WI38 (cell line): ENCODE data around the gene CSF1R.
"Not testable (repeated sequence)": the region's sequence is repeated elsewhere in the genome, so short reads cannot be mapped to it uniquely, and the experiment has no call there.

Experiments used
- H3K4me3 ChIP-seq: 2 replicates; pipeline ENCODE4 v1.5.1; 2011; ENCODE audit warnings: low read depth, mild to moderate bottlenecking, control low read depth, low read length
- TF ChIP-seq, protein P1 (sequence below): IDR thresholded peaks from 2 replicates; pipeline ENCODE4 v1.5.1; 2012; ENCODE audit warnings: low read depth, mild to moderate bottlenecking, control low read depth, low read length

The CSF1R gene

DNA sequence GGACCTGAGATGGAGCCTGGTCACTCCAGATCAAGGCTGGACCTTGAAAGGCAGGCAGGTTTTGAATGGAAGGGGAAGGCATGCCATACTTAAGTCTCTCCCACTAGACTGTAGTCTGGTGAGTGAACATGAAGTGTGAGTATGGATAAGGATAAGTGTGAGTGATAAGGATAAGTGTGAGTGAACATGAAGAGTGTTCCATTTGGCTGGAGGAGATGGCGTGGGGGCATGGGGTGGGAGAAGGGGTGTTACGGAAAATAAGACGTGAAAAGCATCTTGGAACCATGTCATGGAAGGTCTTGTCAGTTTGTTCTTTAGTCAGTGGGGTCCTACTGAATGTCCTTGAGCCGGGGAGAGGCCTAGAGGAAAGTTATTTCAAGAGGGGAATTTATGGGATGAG, 53.0 kb downstream of the CSF1R start:
- TF ChIP-seq, protein P1, sequence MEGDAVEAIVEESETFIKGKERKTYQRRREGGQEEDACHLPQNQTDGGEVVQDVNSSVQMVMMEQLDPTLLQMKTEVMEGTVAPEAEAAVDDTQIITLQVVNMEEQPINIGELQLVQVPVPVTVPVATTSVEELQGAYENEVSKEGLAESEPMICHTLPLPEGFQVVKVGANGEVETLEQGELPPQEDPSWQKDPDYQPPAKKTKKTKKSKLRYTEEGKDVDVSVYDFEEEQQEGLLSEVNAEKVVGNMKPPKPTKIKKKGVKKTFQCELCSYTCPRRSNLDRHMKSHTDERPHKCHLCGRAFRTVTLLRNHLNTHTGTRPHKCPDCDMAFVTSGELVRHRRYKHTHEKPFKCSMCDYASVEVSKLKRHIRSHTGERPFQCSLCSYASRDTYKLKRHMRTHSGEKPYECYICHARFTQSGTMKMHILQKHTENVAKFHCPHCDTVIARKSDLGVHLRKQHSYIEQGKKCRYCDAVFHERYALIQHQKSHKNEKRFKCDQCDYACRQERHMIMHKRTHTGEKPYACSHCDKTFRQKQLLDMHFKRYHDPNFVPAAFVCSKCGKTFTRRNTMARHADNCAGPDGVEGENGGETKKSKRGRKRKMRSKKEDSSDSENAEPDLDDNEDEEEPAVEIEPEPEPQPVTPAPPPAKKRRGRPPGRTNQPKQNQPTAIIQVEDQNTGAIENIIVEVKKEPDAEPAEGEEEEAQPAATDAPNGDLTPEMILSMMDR: no peak
- H3K4me3 ChIP-seq: no peak overlapping the region

DNA sequence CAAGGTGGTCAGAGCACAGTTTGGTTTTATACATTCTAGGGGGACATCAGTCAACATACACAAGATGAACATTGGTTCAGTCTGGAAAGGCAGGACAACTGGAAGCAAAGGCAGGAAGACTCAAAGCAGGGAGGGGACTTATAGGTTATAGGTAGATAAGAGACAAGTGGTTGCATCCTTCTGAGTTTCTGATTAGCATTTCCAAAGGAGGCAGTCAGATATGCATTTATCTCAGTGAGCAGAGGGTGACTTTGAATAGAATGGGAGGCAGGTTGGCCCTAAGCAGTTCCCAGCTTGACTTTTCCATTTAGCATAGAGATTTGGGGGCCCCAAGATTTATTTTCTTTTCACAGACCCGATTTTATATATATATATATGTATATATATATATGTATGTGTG, 58.3 kb downstream of the CSF1R start:
- not testable (repeated sequence) for H3K4me3 ChIP-seq

DNA sequence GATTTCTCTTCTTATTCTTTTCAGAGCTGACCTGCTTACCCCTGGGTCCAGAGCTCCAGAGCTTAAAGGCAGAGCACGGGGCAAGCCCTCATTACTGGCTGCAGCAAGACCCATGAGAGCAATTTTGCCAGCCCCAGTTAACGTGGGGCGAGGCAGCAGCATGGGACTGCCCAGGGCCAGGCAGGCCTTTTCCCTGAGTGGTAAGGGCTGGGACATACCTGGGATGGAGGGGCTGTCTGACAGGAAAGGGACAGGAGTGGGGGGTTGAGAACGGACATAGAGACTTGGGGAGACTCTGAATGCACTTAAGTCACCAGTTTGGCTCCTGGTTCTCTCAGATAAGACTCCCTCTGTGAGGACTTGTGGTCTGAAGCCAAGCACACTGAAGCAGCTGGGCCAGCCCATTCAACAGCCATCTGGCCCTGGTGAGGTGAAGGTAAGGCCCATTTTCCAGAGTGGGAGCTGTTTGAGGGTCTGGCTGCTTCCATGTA, 59.6 kb downstream of the CSF1R start:
- H3K4me3 ChIP-seq: no peak overlapping the region
- TF ChIP-seq, protein P1: no peak

DNA sequence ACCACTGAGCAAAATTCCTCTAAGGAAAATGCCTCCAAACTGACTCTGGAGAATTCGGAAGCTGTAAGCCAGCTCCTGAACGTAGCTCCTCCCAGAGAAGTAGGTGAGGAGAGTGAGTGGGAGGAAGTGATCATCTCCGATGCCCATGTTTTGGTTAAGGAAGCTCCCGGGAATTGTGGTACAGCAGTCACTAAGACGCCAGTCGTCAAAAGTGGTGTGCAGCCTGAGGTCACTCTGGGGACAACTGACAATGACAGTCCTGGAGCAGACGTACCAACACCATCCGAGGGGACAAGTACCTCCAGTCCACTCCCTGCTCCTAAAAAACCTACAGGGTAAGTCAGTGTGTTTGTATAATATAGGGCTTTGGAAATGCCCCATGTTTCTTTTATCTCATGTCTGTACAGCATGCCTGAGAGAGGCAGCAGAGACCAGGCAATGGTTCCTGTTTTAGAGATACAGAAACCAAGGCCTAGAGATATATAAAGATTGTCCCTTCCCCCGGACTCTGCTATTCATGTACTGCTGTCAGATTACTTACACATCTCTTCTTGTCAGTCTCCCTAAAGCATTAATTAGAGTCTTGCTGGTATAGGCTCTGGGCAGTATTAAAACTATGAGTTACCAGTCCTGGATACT, 61.9 kb downstream of the CSF1R start:
- no peak overlapping the region for H3K4me3 ChIP-seq
- TF ChIP-seq, protein P1: no peak

DNA sequence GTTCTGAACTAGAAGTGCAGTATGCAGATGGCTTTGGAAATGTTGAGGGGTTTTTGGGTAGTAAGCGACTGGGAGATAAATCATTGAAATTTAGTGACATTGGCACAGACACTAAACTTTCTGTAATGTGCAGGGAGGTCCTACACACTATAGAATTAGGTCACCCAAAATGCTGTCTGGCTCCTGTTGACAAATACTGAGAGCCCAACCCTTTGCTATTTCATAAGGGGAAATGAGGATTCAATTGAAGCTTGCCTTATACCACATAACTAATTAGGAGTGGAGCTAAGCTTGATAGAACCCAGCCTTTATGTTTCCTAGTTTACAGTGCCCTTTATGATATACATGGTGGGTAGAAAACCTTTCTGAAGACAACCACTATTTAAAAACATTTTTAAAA, 63.2 kb downstream of the CSF1R start:
- H3K4me3 ChIP-seq: no peak overlapping the region
- TF ChIP-seq, protein P1: no peak

DNA sequence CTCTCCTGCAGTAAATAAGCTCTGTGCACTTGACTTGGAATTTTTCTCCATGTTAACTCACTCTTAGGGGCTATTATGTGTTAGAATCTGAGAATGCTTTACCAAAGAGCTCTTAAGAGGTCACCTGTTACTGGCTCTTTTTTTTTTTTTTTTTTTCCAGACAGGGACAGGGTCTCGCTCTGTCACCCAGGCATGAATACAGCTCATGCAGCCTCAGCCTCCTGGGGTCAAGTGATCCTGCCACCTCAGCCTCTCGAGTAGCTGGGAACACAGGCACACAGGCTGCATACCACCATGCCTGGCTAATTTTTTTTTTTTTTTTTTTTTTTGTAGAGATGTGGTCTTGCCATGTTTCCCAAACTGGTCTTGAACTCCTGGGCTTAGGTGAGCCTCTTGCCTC, 63.7 kb downstream of the CSF1R start:
- TF ChIP-seq, protein P1: no peak
- H3K4me3 ChIP-seq: no peak overlapping the region

DNA sequence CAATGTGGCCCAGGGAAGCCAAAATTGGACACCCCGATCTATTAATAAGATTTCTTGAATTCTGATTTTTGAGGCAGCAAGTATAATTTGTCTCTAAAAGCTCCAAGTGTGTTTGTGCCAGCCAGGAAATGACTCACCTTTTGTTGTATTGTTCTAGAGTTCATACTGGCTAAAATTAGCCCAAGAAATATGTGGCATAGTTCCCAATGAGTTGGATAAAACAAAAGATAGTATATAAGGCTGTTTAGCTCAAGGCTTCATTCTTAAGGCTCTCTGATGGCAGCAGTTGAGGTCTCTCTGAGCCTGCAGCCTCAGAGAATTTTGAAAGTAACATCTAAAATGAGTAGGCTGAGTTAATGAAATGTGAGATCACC, 64.2 kb downstream of the CSF1R start:
- TF ChIP-seq, protein P1: no peak
- H3K4me3 ChIP-seq: no peak overlapping the region
